ENCODE results near the gene RERE. TPM values are rescaled to one million over a fixed set of nuclear protein-coding genes. Genes with fewer than 3 reads are reported as not detected.

RERE gene
- total RNA-seq, 2 donors from 2014 or later: 144 to 174 TPM

- peak; percentile 27 for TF ChIP-seq CTCF (IDR thresholded peaks at IDR 0.05)
- ATAC-seq (ENCODE audit: insufficient number of reproducible peaks, low FRiP score, low read depth): no peak
- H3K27ac ChIP-seq: peak overlapping the region; percentile 64 to 76
- H3K4me3 ChIP-seq: peak overlapping the region; percentile 44
- H3K27me3 ChIP-seq (replicated peaks; ENCODE audit: insufficient read depth): no peaks in the 10 kb centered on the region
- no peaks in the 10 kb centered on the region for H3K9me3 ChIP-seq
- H3K4me1 ChIP-seq (ENCODE audit: control insufficient read depth in 1 of 2, low read depth in 2 of 2): peaks cover 66 to 89% of the 10 kb centered on the region in 2 donors
- no peak for DNase-seq (ENCODE audit: low spot score)
- H3K36me3 ChIP-seq: peaks cover 6% of the 10 kb centered on the region
Observed at GRCh38 chr1:8409106-8409505, 408.3 kb downstream of the RERE start.

GRCh38 chr1:8408151-8408839, 409.1 kb downstream of the RERE start:
- Histone ChIP-seq H3K4me3 (peak overlapping the region; percentile 44), H3K27me3 (replicated peaks; ENCODE audit: insufficient read depth) (no peaks in the 10 kb centered on the region), H3K4me1 (ENCODE audit: control insufficient read depth in 1 of 2, low read depth in 2 of 2) (peaks cover 62 to 83% of the 10 kb centered on the region in 2 donors), H3K27ac (peak overlapping the region; percentile 64 to 76), H3K36me3 (no peaks in the 10 kb centered on the region), H3K9me3 (no peaks in the 10 kb centered on the region)
- DNase-seq (ENCODE audit: low spot score): peak; percentile 57
- ATAC-seq (ENCODE audit: insufficient number of reproducible peaks, low FRiP score, low read depth): peak; percentile 21
- TF ChIP-seq CTCF (IDR thresholded peaks at IDR 0.05): no peak

DNA sequence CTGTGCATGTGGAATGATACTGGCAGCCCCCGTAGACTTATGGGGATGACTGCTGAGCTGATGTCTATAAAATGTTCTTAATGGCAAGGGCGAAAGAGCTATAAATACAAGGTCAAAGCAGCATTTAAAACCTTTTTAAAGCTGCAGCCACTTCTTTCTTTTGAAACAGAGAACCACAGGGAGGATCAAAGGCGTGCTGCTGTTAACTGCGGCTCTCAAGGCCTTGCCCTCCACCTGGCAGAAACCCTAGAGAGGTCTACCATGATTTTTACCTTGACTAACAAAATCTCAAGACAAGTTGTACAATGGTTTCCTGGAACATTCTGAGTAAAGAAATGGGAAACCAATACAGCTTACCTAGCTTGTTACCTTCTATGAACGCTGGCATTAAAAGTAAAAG, 409.8 kb downstream of the RERE start:
- TF ChIP-seq CTCF (IDR thresholded peaks at IDR 0.05): no peak
- Histone ChIP-seq H3K4me1 (ENCODE audit: control insufficient read depth in 1 of 2, low read depth in 2 of 2) (peaks cover 55 to 81% of the 10 kb centered on the region in 2 donors), H3K27me3 (replicated peaks; ENCODE audit: insufficient read depth) (no peaks in the 10 kb centered on the region), H3K9me3 (no peaks in the 10 kb centered on the region), H3K36me3 (no peaks in the 10 kb centered on the region), H3K4me3 (peak overlapping the region; percentile 44), H3K27ac (peak overlapping the region; percentile 64 to 76)
- DNase-seq (ENCODE audit: low spot score) (no peak), ATAC-seq (ENCODE audit: insufficient number of reproducible peaks, low FRiP score, low read depth) (no peak)

DNA sequence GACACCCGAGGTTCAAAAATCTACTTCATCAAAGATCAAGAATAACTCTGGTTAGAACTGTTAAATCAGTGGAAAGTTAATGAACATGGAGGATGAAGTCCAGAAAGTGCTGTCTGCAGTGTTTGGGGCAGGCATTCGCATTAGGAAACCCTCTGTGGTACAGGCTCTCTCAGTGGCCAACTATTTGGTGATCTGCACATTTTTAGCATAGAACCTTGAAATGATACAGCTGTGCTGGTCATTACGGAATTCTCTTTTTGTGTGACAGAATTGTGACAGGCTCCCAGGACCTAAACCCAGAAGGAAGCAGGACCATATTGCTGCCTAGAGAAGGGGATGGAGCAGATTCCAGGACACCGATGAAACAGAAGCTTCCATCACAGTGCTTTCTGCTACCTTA, 410.5 kb downstream of the RERE start:
- no peak for TF ChIP-seq CTCF (IDR thresholded peaks at IDR 0.05)
- DNase-seq (ENCODE audit: low spot score) (no peak), ATAC-seq (ENCODE audit: insufficient number of reproducible peaks, low FRiP score, low read depth) (no peak)
- Histone ChIP-seq H3K27ac (peak overlapping the region; percentile 64 to 76), H3K9me3 (no peaks in the 10 kb centered on the region), H3K27me3 (replicated peaks; ENCODE audit: insufficient read depth) (no peaks in the 10 kb centered on the region), H3K36me3 (no peaks in the 10 kb centered on the region), H3K4me3 (no peak overlapping the region), H3K4me1 (ENCODE audit: control insufficient read depth in 1 of 2, low read depth in 2 of 2) (peaks cover 50 to 83% of the 10 kb centered on the region in 2 donors)

DNA sequence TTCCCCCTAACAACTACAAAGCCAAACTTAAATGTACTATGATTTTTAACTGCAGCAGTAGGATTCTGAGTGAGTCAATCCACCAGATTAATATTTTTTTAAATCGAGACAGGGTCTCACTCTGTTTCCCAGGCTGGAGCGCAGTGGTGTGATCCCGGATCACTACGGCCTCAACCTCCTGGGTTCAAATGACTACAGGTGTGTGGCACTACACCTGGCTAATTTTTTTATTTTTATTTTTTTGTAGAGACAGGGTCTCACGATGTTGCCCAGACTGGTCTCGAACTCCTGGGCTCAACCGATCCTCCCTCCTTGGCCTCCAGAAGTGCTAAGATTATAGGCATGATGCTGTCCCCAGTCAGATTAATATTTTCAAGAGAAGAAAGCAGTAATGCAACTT, 411.4 kb downstream of the RERE start:
- Histone ChIP-seq H3K27ac (peak overlapping the region in 1 of 2 donors; percentile 39), H3K36me3 (no peaks in the 10 kb centered on the region), H3K9me3 (no peaks in the 10 kb centered on the region), H3K27me3 (replicated peaks; ENCODE audit: insufficient read depth) (no peaks in the 10 kb centered on the region), H3K4me3 (no peak overlapping the region), H3K4me1 (ENCODE audit: control insufficient read depth in 1 of 2, low read depth in 2 of 2) (peaks cover 41 to 76% of the 10 kb centered on the region in 2 donors)
- no peak for TF ChIP-seq CTCF (IDR thresholded peaks at IDR 0.05)
- ATAC-seq (ENCODE audit: insufficient number of reproducible peaks, low FRiP score, low read depth): no peak
- no peak for DNase-seq (ENCODE audit: low spot score)
